Lung (tissue), 12 donors: ENCODE results near the gene C15orf62. TPM values are rescaled to one million over a fixed set of nuclear protein-coding genes. Genes with fewer than 3 reads are reported as not detected.

Source experiments
- ATAC-seq: fragments of 200-7000 bp; cut with Tn5 transposase; one replicate; pipeline ENCODE4 v1.9.1; 2020; ENCODE audit warnings: moderate number of reproducible peaks; ENCODE audit not compliant: insufficient read depth, low FRiP score
- DNase-seq, 3 donors: peaks; one replicate each; pipeline ENCODE4 v3.0.0-alpha.2; 2013 to 2017
- H3K27ac ChIP-seq, 2 donors: one replicate each; pipeline ENCODE4 v1.5.1; 2013; ENCODE audit warnings: mild to moderate bottlenecking in 2 of 2, moderate library complexity in 2 of 2, control low read depth in 1 of 2, inconsistent platforms in 1 of 2, low read depth in 1 of 2, low read length in 1 of 2
- H3K27me3 ChIP-seq, 3 donors: one replicate each; pipeline ENCODE4 v1.5.1; 2013; ENCODE audit warnings: low read length in 2 of 3; ENCODE audit not compliant: control insufficient read depth in 3 of 3, insufficient read depth in 3 of 3
- H3K36me3 ChIP-seq, 4 donors: one replicate each; pipeline ENCODE4 v1.5.1; 2013; ENCODE audit warnings: low read length in 4 of 4, mild to moderate bottlenecking in 1 of 4, moderate library complexity in 1 of 4; ENCODE audit not compliant: control insufficient read depth in 4 of 4, insufficient read depth in 4 of 4
- H3K4me1 ChIP-seq, 5 donors: one replicate each; pipeline ENCODE4 v1.5.1; 2013; ENCODE audit warnings: low read length in 5 of 5, mild to moderate bottlenecking in 2 of 5, moderate library complexity in 1 of 5; ENCODE audit not compliant: control insufficient read depth in 5 of 5, insufficient read depth in 5 of 5
- H3K4me3 ChIP-seq: one replicate; pipeline ENCODE4 v1.5.1; 2013; ENCODE audit warnings: mild to moderate bottlenecking, control low read depth, moderate library complexity
- H3K9ac ChIP-seq, 2 donors: one replicate each; pipeline ENCODE4 v1.5.1; 2013; ENCODE audit warnings: low read length in 2 of 2, control low read depth in 1 of 2; ENCODE audit not compliant: insufficient read depth in 1 of 2
- H3K9me3 ChIP-seq, 4 donors: one replicate each; pipeline ENCODE4 v1.5.1; 2013; ENCODE audit warnings: low read length in 3 of 4, mild to moderate bottlenecking in 1 of 4, moderate library complexity in 1 of 4; ENCODE audit not compliant: control insufficient read depth in 4 of 4, insufficient read depth in 3 of 4
- CTCF ChIP-seq: IDR thresholded peaks from 2 replicates; pipeline ENCODE4 v1.5.1; 2012; ENCODE audit warnings: mild to moderate bottlenecking; ENCODE audit errors: control extremely low read depth, extremely low read depth
- WGBS, 2 donors: extraction: QIAGEN DNeasy Blood & Tissue Kit; methylation state at CpG; one replicate each; pipeline ENCODE4 v1.1.7; 2013; 5-methylcytosine and 5-hydroxymethylcytosine counted together
- polyA plus RNA-seq, 2 donors: library from polyadenylated mRNA; stranded (reverse); fragments of 200-250 nt; gene quantifications; one replicate each; pipeline ENCODE4 v1.2.1, GENCODE V29; 2013
- total RNA-seq, 2 donors: library from RNA; depleted of rRNA in 1 of 2; stranded (reverse); fragments of >200 nt in 1 of 2; gene quantifications; one replicate each; pipeline ENCODE4 v1.2.1, GENCODE V29; 2014 to 2021
- donor health status: control.
- donor health status: control.
- donor health status: Bipolar disorder and iron deficiency.
- donor health status: healthy.
- donor health status: DM: yes; HTN: yes; CAD: no.

C15orf62 gene
- total and polyA plus RNA-seq, 4 donors: 0.34 to 1.5 (median 0.73) TPM

GRCh38 chr15:40772014-40772413 is 2.2 kb downstream of the C15orf62 start:
- H3K36me3 ChIP-seq: peaks cover 14 to 53% (median 33%) of the 10 kb centered on the region in 4 donors
- H3K27me3 ChIP-seq: no peaks in the 10 kb centered on the region
- 93 to 94% methylated on average over 13 of the region's 13 CpGs for WGBS, 2 donors
- no peak for DNase-seq
- ATAC-seq: no peak
- no peak overlapping the region for H3K27ac ChIP-seq
- H3K4me1 ChIP-seq: peaks cover 0 to 7% (median 0%) of the 10 kb centered on the region in 5 donors
- no peaks in the 10 kb centered on the region for H3K9me3 ChIP-seq
- TF ChIP-seq CTCF: no peak
- no peak overlapping the region for H3K4me3 ChIP-seq
- no peak overlapping the region for H3K9ac ChIP-seq

- Histone ChIP-seq H3K4me1 (peaks cover 0 to 7% (median 0%) of the 10 kb centered on the region in 5 donors), H3K36me3 (peaks cover 14 to 50% (median 37%) of the 10 kb centered on the region in 4 donors), H3K27ac (no peak overlapping the region), H3K9me3 (no peaks in the 10 kb centered on the region), H3K27me3 (no peaks in the 10 kb centered on the region), H3K9ac (no peak overlapping the region), H3K4me3 (no peak overlapping the region)
- TF ChIP-seq CTCF: no peak
- ATAC-seq (no peak), DNase-seq (no peak)
- 86 to 94% methylated on average over 8 of the region's 8 CpGs for WGBS, 2 donors
These were observed 3.7 kb downstream of the C15orf62 start for GRCh38 chr15:40773496-40773895.

GRCh38 chr15:40773902-40774301 is 4.1 kb downstream of the C15orf62 start:
- Histone ChIP-seq H3K4me3 (no peak overlapping the region), H3K27me3 (no peaks in the 10 kb centered on the region), H3K9ac (no peak overlapping the region), H3K4me1 (peaks cover 0 to 7% (median 0%) of the 10 kb centered on the region in 5 donors), H3K27ac (no peak overlapping the region), H3K36me3 (peaks cover 14 to 51% (median 40%) of the 10 kb centered on the region in 4 donors), H3K9me3 (no peaks in the 10 kb centered on the region)
- TF ChIP-seq CTCF: no peak
- DNase-seq (no peak), ATAC-seq (no peak)
- 94 to 96% methylated on average over 6 of the region's 6 CpGs for WGBS, 2 donors

- no peak for ATAC-seq
- peaks cover 14 to 54% (median 44%) of the 10 kb centered on the region in 4 donors for H3K36me3 ChIP-seq
These were observed 5.2 kb downstream of the C15orf62 start for GRCh38 chr15:40775007-40775406.

More at GRCh38 chr15:40775007-40775406, 5.2 kb downstream of the C15orf62 start:
- H3K9me3 ChIP-seq: no peaks in the 10 kb centered on the region
- H3K27me3 ChIP-seq: no peaks in the 10 kb centered on the region
- no peak overlapping the region for H3K4me3 ChIP-seq
- no peak overlapping the region for H3K9ac ChIP-seq
- no peak overlapping the region for H3K27ac ChIP-seq
- DNase-seq: no peak
- TF ChIP-seq CTCF: no peak
- 92 to 96% methylated on average over 10 of the region's 10 CpGs for WGBS, 2 donors
- H3K4me1 ChIP-seq: peaks cover 0 to 3% (median 0%) of the 10 kb centered on the region in 5 donors
